ENCODE results near the gene AIF1L.

GRCh38 chr9:131112374-131113154 is 16.2 kb downstream of the AIF1L start:
- TF ChIP-seq CTCF (IDR thresholded peaks at IDR 0.05) = no peak
- TF ChIP-seq EZH2 (IDR thresholded peaks at IDR 0.05; ENCODE audit: borderline replicate concordance, insufficient read depth, low read depth, low read length, poor library complexity, severe bottlenecking) = no peak
